ENCODE data around the gene BTD.

BTD gene
- total RNA-seq = 22.5 to 28.2 (median 23.3) reads per million in 3 donors

GRCh38 chr3:15601399-15602145, at the start of gene BTD, which contains the start of gene HACL1:
TSS of gene BTD (plus strand) at chr3:15601745. CDS start at chr3:15635440, 33,695 bp downstream.
TSS of gene HACL1 (minus strand) at chr3:15601569. CDS start at chr3:15601463, 106 bp downstream.
- peak within 1 kb of the TSS; percentile 89 for H3K4me3 ChIP-seq (ENCODE audit: insufficient read depth, low read depth, low read length, poor library complexity, severe bottlenecking)
- no peaks in the 10 kb centered on the region for H3K27me3 ChIP-seq (replicated peaks; ENCODE audit: control insufficient read depth, insufficient read depth, low read length, poor library complexity, severe bottlenecking)
- peaks cover 15% of the 10 kb centered on the region for H3K36me3 ChIP-seq (ENCODE audit: control insufficient read depth, insufficient read depth, low read length)
- peak within 1 kb of the TSS; percentile 89 for H3K27ac ChIP-seq (ENCODE audit: insufficient read depth, low read length, poor library complexity, severe bottlenecking)
- peak; percentile 98 to 99 (median 99) for DNase-seq
- H3K9me3 ChIP-seq (ENCODE audit: control insufficient read depth, low read length) = no peaks in the 10 kb centered on the region
- H3K4me1 ChIP-seq (ENCODE audit: control insufficient read depth, insufficient read depth, low read length, poor library complexity, severe bottlenecking) = peaks cover 8% of the 10 kb centered on the region

GRCh38 chr3:15551902-15552301, 49.6 kb upstream of the BTD start:
- H3K4me3 ChIP-seq (ENCODE audit: insufficient read depth, low read depth, low read length, poor library complexity, severe bottlenecking) = no peak overlapping the region
- no peaks in the 10 kb centered on the region for H3K36me3 ChIP-seq (ENCODE audit: control insufficient read depth, insufficient read depth, low read length)
- H3K4me1 ChIP-seq (ENCODE audit: control insufficient read depth, insufficient read depth, low read length, poor library complexity, severe bottlenecking) = peaks cover 4% of the 10 kb centered on the region
- no peaks in the 10 kb centered on the region for H3K27me3 ChIP-seq (replicated peaks; ENCODE audit: control insufficient read depth, insufficient read depth, low read length, poor library complexity, severe bottlenecking)
- H3K9me3 ChIP-seq (ENCODE audit: control insufficient read depth, low read length) = no peaks in the 10 kb centered on the region
- DNase-seq = no peak
- no peak overlapping the region for H3K27ac ChIP-seq (ENCODE audit: insufficient read depth, low read length, poor library complexity, severe bottlenecking)

- H3K4me1 ChIP-seq (ENCODE audit: control insufficient read depth, insufficient read depth, low read length, poor library complexity, severe bottlenecking) = peaks cover 11% of the 10 kb centered on the region
- H3K27ac ChIP-seq (ENCODE audit: insufficient read depth, low read length, poor library complexity, severe bottlenecking) = no peak overlapping the region
- no peak for DNase-seq
- H3K27me3 ChIP-seq (replicated peaks; ENCODE audit: control insufficient read depth, insufficient read depth, low read length, poor library complexity, severe bottlenecking) = no peaks in the 10 kb centered on the region
- H3K9me3 ChIP-seq (ENCODE audit: control insufficient read depth, low read length) = no peaks in the 10 kb centered on the region
- H3K4me3 ChIP-seq (ENCODE audit: insufficient read depth, low read depth, low read length, poor library complexity, severe bottlenecking) = no peak overlapping the region
- H3K36me3 ChIP-seq (ENCODE audit: control insufficient read depth, insufficient read depth, low read length) = no peaks in the 10 kb centered on the region
Observed at GRCh38 chr3:15553749-15554148, 47.8 kb upstream of the BTD start.

GRCh38 chr3:15556512-15556911, 45.0 kb upstream of the BTD start:
- Histone ChIP-seq H3K27me3 (replicated peaks; ENCODE audit: control insufficient read depth, insufficient read depth, low read length, poor library complexity, severe bottlenecking) (no peaks in the 10 kb centered on the region), H3K27ac (ENCODE audit: insufficient read depth, low read length, poor library complexity, severe bottlenecking) (no peak overlapping the region), H3K4me3 (ENCODE audit: insufficient read depth, low read depth, low read length, poor library complexity, severe bottlenecking) (no peak overlapping the region), H3K36me3 (ENCODE audit: control insufficient read depth, insufficient read depth, low read length) (peaks cover 8% of the 10 kb centered on the region), H3K9me3 (ENCODE audit: control insufficient read depth, low read length) (no peaks in the 10 kb centered on the region), H3K4me1 (ENCODE audit: control insufficient read depth, insufficient read depth, low read length, poor library complexity, severe bottlenecking) (peaks cover 11% of the 10 kb centered on the region)
- no peak for DNase-seq

- Histone ChIP-seq H3K27ac (ENCODE audit: insufficient read depth, low read length, poor library complexity, severe bottlenecking) (no peak overlapping the region), H3K4me1 (ENCODE audit: control insufficient read depth, insufficient read depth, low read length, poor library complexity, severe bottlenecking) (peaks cover 11% of the 10 kb centered on the region), H3K4me3 (ENCODE audit: insufficient read depth, low read depth, low read length, poor library complexity, severe bottlenecking) (no peak overlapping the region), H3K27me3 (replicated peaks; ENCODE audit: control insufficient read depth, insufficient read depth, low read length, poor library complexity, severe bottlenecking) (no peaks in the 10 kb centered on the region), H3K9me3 (ENCODE audit: control insufficient read depth, low read length) (no peaks in the 10 kb centered on the region), H3K36me3 (ENCODE audit: control insufficient read depth, insufficient read depth, low read length) (peaks cover 18% of the 10 kb centered on the region)
- peak; percentile 32 to 47 (median 41) for DNase-seq
Observed at GRCh38 chr3:15557511-15557946, 44.0 kb upstream of the BTD start.

- no peak for DNase-seq
Observed at GRCh38 chr3:15558581-15558980, 43.0 kb upstream of the BTD start.

GRCh38 chr3:15562560-15562959, 39.0 kb upstream of the BTD start:
- H3K4me3 ChIP-seq (ENCODE audit: insufficient read depth, low read depth, low read length, poor library complexity, severe bottlenecking) = no peak overlapping the region
- no peak overlapping the region for H3K27ac ChIP-seq (ENCODE audit: insufficient read depth, low read length, poor library complexity, severe bottlenecking)
- no peaks in the 10 kb centered on the region for H3K4me1 ChIP-seq (ENCODE audit: control insufficient read depth, insufficient read depth, low read length, poor library complexity, severe bottlenecking)
- peaks cover 55% of the 10 kb centered on the region for H3K36me3 ChIP-seq (ENCODE audit: control insufficient read depth, insufficient read depth, low read length)
- H3K27me3 ChIP-seq (replicated peaks; ENCODE audit: control insufficient read depth, insufficient read depth, low read length, poor library complexity, severe bottlenecking) = no peaks in the 10 kb centered on the region
- DNase-seq = no peak
- no peaks in the 10 kb centered on the region for H3K9me3 ChIP-seq (ENCODE audit: control insufficient read depth, low read length)

More at GRCh38 chr3:15558581-15558980, 43.0 kb upstream of the BTD start:
- Histone ChIP-seq H3K27me3 (replicated peaks; ENCODE audit: control insufficient read depth, insufficient read depth, low read length, poor library complexity, severe bottlenecking) (no peaks in the 10 kb centered on the region), H3K9me3 (ENCODE audit: control insufficient read depth, low read length) (no peaks in the 10 kb centered on the region), H3K36me3 (ENCODE audit: control insufficient read depth, insufficient read depth, low read length) (peaks cover 25% of the 10 kb centered on the region), H3K4me1 (ENCODE audit: control insufficient read depth, insufficient read depth, low read length, poor library complexity, severe bottlenecking) (peaks cover 11% of the 10 kb centered on the region), H3K27ac (ENCODE audit: insufficient read depth, low read length, poor library complexity, severe bottlenecking) (no peak overlapping the region), H3K4me3 (ENCODE audit: insufficient read depth, low read depth, low read length, poor library complexity, severe bottlenecking) (no peak overlapping the region)

- Histone ChIP-seq H3K27ac (ENCODE audit: insufficient read depth, low read length, poor library complexity, severe bottlenecking) (no peak overlapping the region), H3K27me3 (replicated peaks; ENCODE audit: control insufficient read depth, insufficient read depth, low read length, poor library complexity, severe bottlenecking) (no peaks in the 10 kb centered on the region), H3K36me3 (ENCODE audit: control insufficient read depth, insufficient read depth, low read length) (peaks cover 61% of the 10 kb centered on the region), H3K4me1 (ENCODE audit: control insufficient read depth, insufficient read depth, low read length, poor library complexity, severe bottlenecking) (no peaks in the 10 kb centered on the region), H3K4me3 (ENCODE audit: insufficient read depth, low read depth, low read length, poor library complexity, severe bottlenecking) (no peak overlapping the region), H3K9me3 (ENCODE audit: control insufficient read depth, low read length) (no peaks in the 10 kb centered on the region)
- DNase-seq = no peak
Observed at GRCh38 chr3:15563190-15563589, 38.4 kb upstream of the BTD start.

GRCh38 chr3:15572138-15572537, 29.4 kb upstream of the BTD start:
- DNase-seq = no peak
- H3K27me3 ChIP-seq (replicated peaks; ENCODE audit: control insufficient read depth, insufficient read depth, low read length, poor library complexity, severe bottlenecking) = no peaks in the 10 kb centered on the region
- H3K36me3 ChIP-seq (ENCODE audit: control insufficient read depth, insufficient read depth, low read length) = peaks cover 51% of the 10 kb centered on the region
- H3K9me3 ChIP-seq (ENCODE audit: control insufficient read depth, low read length) = no peaks in the 10 kb centered on the region
- H3K27ac ChIP-seq (ENCODE audit: insufficient read depth, low read length, poor library complexity, severe bottlenecking) = no peak overlapping the region
- H3K4me3 ChIP-seq (ENCODE audit: insufficient read depth, low read depth, low read length, poor library complexity, severe bottlenecking) = no peak overlapping the region
- H3K4me1 ChIP-seq (ENCODE audit: control insufficient read depth, insufficient read depth, low read length, poor library complexity, severe bottlenecking) = no peaks in the 10 kb centered on the region

GRCh38 chr3:15575446-15575845, 26.1 kb upstream of the BTD start:
- H3K36me3 ChIP-seq (ENCODE audit: control insufficient read depth, insufficient read depth, low read length) = peaks cover 44% of the 10 kb centered on the region
- H3K4me3 ChIP-seq (ENCODE audit: insufficient read depth, low read depth, low read length, poor library complexity, severe bottlenecking) = no peak overlapping the region
- no peak overlapping the region for H3K27ac ChIP-seq (ENCODE audit: insufficient read depth, low read length, poor library complexity, severe bottlenecking)
- H3K4me1 ChIP-seq (ENCODE audit: control insufficient read depth, insufficient read depth, low read length, poor library complexity, severe bottlenecking) = no peaks in the 10 kb centered on the region
- H3K27me3 ChIP-seq (replicated peaks; ENCODE audit: control insufficient read depth, insufficient read depth, low read length, poor library complexity, severe bottlenecking) = no peaks in the 10 kb centered on the region
- no peak for DNase-seq
- no peaks in the 10 kb centered on the region for H3K9me3 ChIP-seq (ENCODE audit: control insufficient read depth, low read length)

Data from effector memory CD4-positive, alpha-beta T cell (primary cell).